Type B pancreatic cell (in vitro differentiated cells): ENCODE results near the gene MYOT. TPM values are rescaled to one million over a fixed set of nuclear protein-coding genes. Genes with fewer than 3 reads are reported as not detected.

Source experiments
- DNase-seq: peaks from one replicate; pipeline ENCODE4 v3.0.0; 2021; ENCODE audit warnings: mixed read lengths; ENCODE audit not compliant: unreplicated experiment; ENCODE audit errors: extremely low spot score
- H3K27ac Mint-ChIP-seq: 2 replicates; pipeline ENCODE4 v1.8.0; 2021; ENCODE audit warnings: mild to moderate bottlenecking, mixed read lengths
- H3K27me3 Mint-ChIP-seq: 2 replicates; pipeline ENCODE4 v1.8.0; 2021; ENCODE audit warnings: mixed read lengths
- H3K36me3 Mint-ChIP-seq: 2 replicates; pipeline ENCODE4 v1.8.0; 2021; ENCODE audit warnings: mixed read lengths
- H3K4me1 Mint-ChIP-seq: one replicate; pipeline ENCODE4 v1.8.0; 2021; ENCODE audit warnings: mixed read lengths; ENCODE audit not compliant: unreplicated experiment
- H3K4me3 Mint-ChIP-seq: 2 replicates; pipeline ENCODE4 v1.8.0; 2021; ENCODE audit warnings: mild to moderate bottlenecking, mixed read lengths
- H3K9me3 Mint-ChIP-seq: 2 replicates; pipeline ENCODE4 v1.8.0; 2021; ENCODE audit warnings: mixed read lengths
- CTCF ChIP-seq: fragments of 200-600 bp; sonication (generic); conservative IDR thresholded peaks from 2 replicates; pipeline ENCODE4 v1.5.0; 2021; ENCODE audit warnings: antibody characterized with exemption, mild to moderate bottlenecking
- total RNA-seq: library from RNA; stranded (reverse); gene quantifications from 2 replicates; pipeline ENCODE4 v1.2.1, GENCODE V29; 2021; ENCODE audit warnings: low replicate concordance

MYOT gene
- total RNA-seq, 1 donor from 2014 or later, result 0.56 TPM

- no peak for DNase-seq
- no peak overlapping the region for H3K27ac Mint-ChIP-seq
- H3K4me3 Mint-ChIP-seq, result no peak overlapping the region
- no peak for TF ChIP-seq CTCF
- H3K27me3 Mint-ChIP-seq, result no peaks in the 10 kb centered on the region
- no peaks in the 10 kb centered on the region for H3K36me3 Mint-ChIP-seq
- H3K9me3 Mint-ChIP-seq, result no peaks in the 10 kb centered on the region
- H3K4me1 Mint-ChIP-seq, result no peaks in the 10 kb centered on the region
Observed at GRCh38 chr5:137880313-137880712, 12.7 kb downstream of the MYOT start.

- H3K4me3 Mint-ChIP-seq, result no peak overlapping the region
- no peaks in the 10 kb centered on the region for H3K27me3 Mint-ChIP-seq
- DNase-seq, result no peak
- TF ChIP-seq CTCF, result no peak
- peaks cover 4% of the 10 kb centered on the region for H3K9me3 Mint-ChIP-seq
- peaks cover 11% of the 10 kb centered on the region for H3K4me1 Mint-ChIP-seq
- H3K27ac Mint-ChIP-seq, result no peak overlapping the region
- H3K36me3 Mint-ChIP-seq, result no peaks in the 10 kb centered on the region
Observed at GRCh38 chr5:137887831-137888230, 20.2 kb downstream of the MYOT start.

- Mint-ChIP-seq H3K4me3 (peak overlapping the region; percentile 64), H3K4me1 (peaks cover 11% of the 10 kb centered on the region), H3K36me3 (no peaks in the 10 kb centered on the region), H3K27ac (no peak overlapping the region), H3K9me3 (peaks cover 4% of the 10 kb centered on the region), H3K27me3 (no peaks in the 10 kb centered on the region)
- DNase-seq, result no peak
- no peak for TF ChIP-seq CTCF
Observed at GRCh38 chr5:137888466-137888862, 20.8 kb downstream of the MYOT start.

GRCh38 chr5:137888863-137889759, 21.5 kb downstream of the MYOT start, which contains the start of gene PKD2L2:
PKD2L2 (plus strand) TSS chr5:137889457; CDS start chr5:137889492, 35 bp downstream.
- DNase-seq, result no peak
- Mint-ChIP-seq H3K27me3 (no peaks in the 10 kb centered on the region), H3K4me1 (peaks cover 11% of the 10 kb centered on the region), H3K27ac (no peak within 1 kb of the TSS), H3K36me3 (no peaks in the 10 kb centered on the region), H3K9me3 (peaks cover 4% of the 10 kb centered on the region), H3K4me3 (peak within 1 kb of the TSS; percentile 64)
- no peak for TF ChIP-seq CTCF

- Mint-ChIP-seq H3K9me3 (peaks cover 4% of the 10 kb centered on the region), H3K27me3 (no peaks in the 10 kb centered on the region), H3K4me1 (peaks cover 11% of the 10 kb centered on the region), H3K4me3 (no peak overlapping the region), H3K36me3 (no peaks in the 10 kb centered on the region), H3K27ac (no peak overlapping the region)
- no peak for DNase-seq
- no peak for TF ChIP-seq CTCF
Observed at GRCh38 chr5:137890845-137891244, 23.2 kb downstream of the MYOT start.
